Spleen (tissue), 7 donors: ENCODE measurements around the gene PAK6.

Experiments used
- CTCF ChIP-seq, 11 experiments: fragments of 200-600 bp in 7 of 11; fragments of 450-650 bp in 4 of 11; sonication (generic) in 4 of 11; IDR thresholded peaks in 8 of 11; conservative IDR thresholded peaks in 3 of 11; 1 replicate in 7 of 11; 2 replicates in 4 of 11; pipeline versions ENCODE4 v1.4.0 to v1.8.0; 2016 to 2021; ENCODE audit warnings: antibody characterized with exemption in 11 of 11, inconsistent platforms in 4 of 11, mild to moderate bottlenecking in 1 of 11
- POLR2AphosphoS5 ChIP-seq, 3 donors: sonication (generic); formaldehyde crosslinking; IDR thresholded peaks; one replicate each; pipeline ENCODE4 v1.5.1; 2017; ENCODE audit warnings: antibody characterized with exemption in 3 of 3
- donor health status: DM: no; HTN: no; CAD: no; lungs with moderate emphysema.
- donor health status: DM: no; HTN: no; CAD: no.
- donor health status: DM: no; HTN: no; CAD: no.

DNA sequence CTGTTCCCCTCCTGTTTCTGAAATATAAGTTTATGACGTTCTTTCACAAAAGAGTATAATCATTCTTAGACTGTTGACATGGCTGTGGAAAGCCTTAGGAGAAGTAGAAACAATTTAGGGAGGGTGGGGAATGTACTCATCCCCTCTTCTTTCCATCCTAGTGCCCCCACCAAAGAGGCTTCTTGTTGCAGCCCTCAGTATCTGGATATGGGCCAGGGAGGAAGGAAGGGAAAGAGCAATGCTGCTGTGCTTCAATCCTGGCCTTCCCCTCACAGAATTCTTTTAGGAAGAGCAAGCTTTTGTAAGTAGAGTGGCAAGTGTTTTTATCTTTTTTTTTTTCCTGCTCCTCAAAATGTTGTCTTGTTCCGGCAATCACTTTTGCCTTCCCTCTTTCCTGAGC lies 86.3 kb downstream of the PAK6 start:
- TF ChIP-seq CTCF (IDR thresholded peaks at IDR 0.05 in 8 of 11, conservative IDR thresholded peaks at IDR 0.05 in 3 of 11): no peak
- TF ChIP-seq POLR2AphosphoS5 (IDR thresholded peaks at IDR 0.05): no peak
